HepG2 (cell line): ENCODE data around the gene SMCO1. TPM values are rescaled to one million over a fixed set of nuclear protein-coding genes. Genes with fewer than 3 reads are reported as not detected.

Experiments used
- FIP1L1 ChIP-seq: fragments of 200-400 bp; formaldehyde crosslinking; IDR thresholded peaks from 2 replicates; pipeline ENCODE4 v1.6.1; 2018; ENCODE audit warnings: low read depth, mild to moderate bottlenecking, low read length, moderate library complexity, borderline replicate concordance; ENCODE audit not compliant: insufficient read depth
- GATA4 ChIP-seq: sonication (generic); IDR thresholded peaks from 2 replicates; pipeline ENCODE4 v1.6.1; 2016; ENCODE audit warnings: antibody characterized with exemption, low read depth, borderline replicate concordance
- GTF2F1 ChIP-seq: fragments of 150-350 bp; IDR thresholded peaks from 2 replicates; pipeline ENCODE4 v1.6.1; 2014; ENCODE audit warnings: low read length
- MBNL3 ChIP-seq: fragments of 250-450 bp; sonication (Bioruptor Pico); conservative IDR thresholded peaks from 2 replicates; pipeline ENCODE4 v1.8.0; 2022; ENCODE audit warnings: mild to moderate bottlenecking, inconsistent platforms
- MXI1 ChIP-seq: IDR thresholded peaks from 3 replicates; pipeline ENCODE4 v1.6.1; 2012; ENCODE audit warnings: low read depth, low read length, inconsistent platforms, borderline replicate concordance
- NCOR1 ChIP-seq: fragments of 200-600 bp; sonication (generic); IDR thresholded peaks from 2 replicates; pipeline ENCODE4 v1.7.0; 2017; ENCODE audit warnings: antibody characterized with exemption, low read length, borderline replicate concordance
- NFE2L2 ChIP-seq: fragments of 150-350 bp; IDR thresholded peaks from 2 replicates; pipeline ENCODE4 v1.6.1; 2014; ENCODE audit warnings: low read length
- NKX3-1 ChIP-seq: sonication (generic); formaldehyde crosslinking; IDR thresholded peaks from 2 replicates; pipeline ENCODE4 v1.5.0; 2020; ENCODE audit warnings: missing genetic modification reagents
- RAD21 ChIP-seq: fragments of 450-650 bp; formaldehyde crosslinking; IDR thresholded peaks from 2 replicates; pipeline ENCODE4 v1.5.0; 2020; ENCODE audit warnings: mild to moderate bottlenecking
- RXRA ChIP-seq: sonication (generic); formaldehyde crosslinking; IDR thresholded peaks from 2 replicates; pipeline ENCODE4 v1.5.1; 2020; ENCODE audit warnings: missing genetic modification reagents
- TGIF2 ChIP-seq: IDR thresholded peaks from 2 replicates; pipeline ENCODE4 v1.6.1; 2016; ENCODE audit warnings: control low read depth, missing compliant biosample characterization
- ZNF138 ChIP-seq: sonication (generic); formaldehyde crosslinking; IDR thresholded peaks from 2 replicates; pipeline ENCODE4 v1.5.0; 2020; ENCODE audit warnings: mild to moderate bottlenecking, low read depth, missing genetic modification reagents
- ZNF253 ChIP-seq: sonication (generic); formaldehyde crosslinking; IDR thresholded peaks from 2 replicates; pipeline ENCODE4 v1.8.0; 2022; ENCODE audit warnings: mild to moderate bottlenecking, missing genetic modification reagents, borderline replicate concordance
- ZNF282 ChIP-seq: fragments of 450-650 bp; IDR thresholded peaks from 2 replicates; pipeline ENCODE4 v1.6.1; 2018; ENCODE audit not compliant: partially characterized antibody
- ZNF343 ChIP-seq: sonication (generic); formaldehyde crosslinking; IDR thresholded peaks from 2 replicates; pipeline ENCODE4 v1.4.0; 2020; ENCODE audit warnings: mild to moderate bottlenecking, missing genetic modification reagents
- ZNF746 ChIP-seq: sonication (generic); formaldehyde crosslinking; IDR thresholded peaks from 2 replicates; pipeline ENCODE4 v1.8.0; 2022; ENCODE audit warnings: mild to moderate bottlenecking, missing genetic modification reagents
- ZNF749 ChIP-seq: sonication (generic); formaldehyde crosslinking; IDR thresholded peaks from 2 replicates; pipeline ENCODE4 v1.8.0; 2022; ENCODE audit warnings: mild to moderate bottlenecking, missing genetic modification reagents, moderate library complexity, borderline replicate concordance
- ZNF878 ChIP-seq: sonication (generic); formaldehyde crosslinking; IDR thresholded peaks from 2 replicates; pipeline ENCODE4 v1.8.1; 2023; ENCODE audit warnings: mild to moderate bottlenecking, missing genetic modification reagents, moderate library complexity
- ZSCAN12 ChIP-seq: sonication (generic); formaldehyde crosslinking; IDR thresholded peaks from 2 replicates; pipeline ENCODE4 v1.9.0; 2021; ENCODE audit warnings: mild to moderate bottlenecking, missing genetic modification reagents
- polyA plus RNA-seq, 8 experiments: library from polyadenylated mRNA; depleted of rRNA in 3 of 8; stranded (reverse) in 7 of 8; unstranded in 1 of 8; fragments of >200 nt; fragmentation: Illumina TruSeq in 4 of 8; extraction: Trizol in 4 of 8; gene quantifications; 2 replicates each; pipeline versions ENCODE4 v1.2.1 to v1.2.3, GENCODE V29; 2011 to 2016; ENCODE audit warnings: low read depth in 4 of 8, missing spikeins in 1 of 8, mixed read lengths in 1 of 8; ENCODE audit not compliant: insufficient read depth in 1 of 8
- total RNA-seq, 5 experiments: library from RNA; depleted of rRNA; stranded (reverse); fragments of >200 nt; fragmentation: Illumina TruSeq; extraction: Trizol; gene quantifications; 2 replicates each; pipeline ENCODE4 v1.2.3, GENCODE V29; 2016; ENCODE audit warnings: low read depth in 1 of 5
- TF ChIP-seq, protein P1 (sequence below): sonication (generic); formaldehyde crosslinking; IDR thresholded peaks from 2 replicates; pipeline ENCODE4 v1.5.1; 2020; ENCODE audit warnings: missing genetic modification reagents, mild to moderate bottlenecking, borderline replicate concordance
- TF ChIP-seq, protein P2 (sequence below): sonication (generic); formaldehyde crosslinking; IDR thresholded peaks from 2 replicates; pipeline ENCODE4 v1.5.1; 2020; ENCODE audit warnings: missing genetic modification reagents, mild to moderate bottlenecking, borderline replicate concordance
- TF ChIP-seq, protein P3 (sequence below): sonication (generic); formaldehyde crosslinking; IDR thresholded peaks from 2 replicates; pipeline ENCODE4 v1.5.1; 2020; ENCODE audit warnings: mild to moderate bottlenecking, moderate library complexity, missing genetic modification reagents
- TF ChIP-seq, protein P4 (sequence below): IDR thresholded peaks from 2 replicates; pipeline ENCODE4 v1.6.1; 2016; ENCODE audit warnings: missing biosample characterization, missing genetic modification reagents, low read depth
- TF ChIP-seq, protein P5 (sequence below): sonication (generic); formaldehyde crosslinking; IDR thresholded peaks from 2 replicates; pipeline ENCODE4 v1.8.0; 2022; ENCODE audit warnings: missing genetic modification reagents, low read depth, mild to moderate bottlenecking, borderline replicate concordance

Gene SMCO1
- total and polyA plus RNA-seq, 2 of the 13 experiments (the other 11 are each of a cell fraction or from before 2014, with no cell fraction given): not detected

GRCh38 chr3:196503196-196504076 lies 11.7 kb downstream of the SMCO1 start, which contains the start of gene RNF168 (continued):
- TF ChIP-seq ZNF282: no peak
- TF ChIP-seq ZNF253 (CRISPR knock-in tag): no peak
- peak; percentile 74; the same call in 1 of the 2 replicates for TF ChIP-seq ZNF749
- no peak for TF ChIP-seq ZNF138 (CRISPR knock-in tag)
- peak; percentile 83; the same call in 1 of the 2 replicates for TF ChIP-seq TGIF2 (CRISPR knock-in tag)
- peak; percentile 45; the same call in 1 of the 2 replicates for TF ChIP-seq GATA4
- no peak for TF ChIP-seq ZNF746
- TF ChIP-seq NKX3-1 (CRISPR knock-in tag): peak; percentile 91; the same call in 1 of the 2 replicates
- TF ChIP-seq, protein P1, sequence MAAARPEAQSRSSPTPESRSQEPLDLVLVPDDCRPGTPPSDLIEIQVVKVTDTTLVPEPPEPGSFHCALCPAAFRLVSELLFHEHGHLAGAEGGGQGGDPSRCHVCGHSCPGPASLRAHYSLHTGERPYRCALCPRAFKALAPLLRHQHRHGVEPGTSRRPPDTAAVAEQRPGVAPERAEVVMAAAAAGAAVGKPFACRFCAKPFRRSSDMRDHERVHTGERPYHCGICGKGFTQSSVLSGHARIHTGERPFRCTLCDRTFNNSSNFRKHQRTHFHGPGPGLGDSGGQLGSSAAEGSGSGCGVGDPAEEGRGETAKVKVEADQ (CRISPR knock-in tag): peak; percentile 90; the same call in 1 of the 2 replicates
- no peak for TF ChIP-seq NFE2L2
- TF ChIP-seq ZNF343: no peak
- TF ChIP-seq RAD21: no peak
- TF ChIP-seq RXRA (CRISPR knock-in tag): peak; percentile 62
- TF ChIP-seq GTF2F1: no peak
- TF ChIP-seq ZNF878 (CRISPR knock-in tag): peak; percentile 66; the same call in 1 of the 2 replicates
- TF ChIP-seq, protein P2, sequence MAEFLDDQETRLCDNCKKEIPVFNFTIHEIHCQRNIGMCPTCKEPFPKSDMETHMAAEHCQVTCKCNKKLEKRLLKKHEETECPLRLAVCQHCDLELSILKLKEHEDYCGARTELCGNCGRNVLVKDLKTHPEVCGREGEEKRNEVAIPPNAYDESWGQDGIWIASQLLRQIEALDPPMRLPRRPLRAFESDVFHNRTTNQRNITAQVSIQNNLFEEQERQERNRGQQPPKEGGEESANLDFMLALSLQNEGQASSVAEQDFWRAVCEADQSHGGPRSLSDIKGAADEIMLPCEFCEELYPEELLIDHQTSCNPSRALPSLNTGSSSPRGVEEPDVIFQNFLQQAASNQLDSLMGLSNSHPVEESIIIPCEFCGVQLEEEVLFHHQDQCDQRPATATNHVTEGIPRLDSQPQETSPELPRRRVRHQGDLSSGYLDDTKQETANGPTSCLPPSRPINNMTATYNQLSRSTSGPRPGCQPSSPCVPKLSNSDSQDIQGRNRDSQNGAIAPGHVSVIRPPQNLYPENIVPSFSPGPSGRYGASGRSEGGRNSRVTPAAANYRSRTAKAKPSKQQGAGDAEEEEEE (CRISPR knock-in tag): no peak
- no peak for TF ChIP-seq FIP1L1
- TF ChIP-seq MBNL3 (CRISPR knock-in tag): no peak
- TF ChIP-seq, protein P3, sequence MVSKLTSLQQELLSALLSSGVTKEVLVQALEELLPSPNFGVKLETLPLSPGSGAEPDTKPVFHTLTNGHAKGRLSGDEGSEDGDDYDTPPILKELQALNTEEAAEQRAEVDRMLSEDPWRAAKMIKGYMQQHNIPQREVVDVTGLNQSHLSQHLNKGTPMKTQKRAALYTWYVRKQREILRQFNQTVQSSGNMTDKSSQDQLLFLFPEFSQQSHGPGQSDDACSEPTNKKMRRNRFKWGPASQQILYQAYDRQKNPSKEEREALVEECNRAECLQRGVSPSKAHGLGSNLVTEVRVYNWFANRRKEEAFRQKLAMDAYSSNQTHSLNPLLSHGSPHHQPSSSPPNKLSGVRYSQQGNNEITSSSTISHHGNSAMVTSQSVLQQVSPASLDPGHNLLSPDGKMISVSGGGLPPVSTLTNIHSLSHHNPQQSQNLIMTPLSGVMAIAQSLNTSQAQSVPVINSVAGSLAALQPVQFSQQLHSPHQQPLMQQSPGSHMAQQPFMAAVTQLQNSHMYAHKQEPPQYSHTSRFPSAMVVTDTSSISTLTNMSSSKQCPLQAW: peak; percentile 84
- TF ChIP-seq, protein P4, sequence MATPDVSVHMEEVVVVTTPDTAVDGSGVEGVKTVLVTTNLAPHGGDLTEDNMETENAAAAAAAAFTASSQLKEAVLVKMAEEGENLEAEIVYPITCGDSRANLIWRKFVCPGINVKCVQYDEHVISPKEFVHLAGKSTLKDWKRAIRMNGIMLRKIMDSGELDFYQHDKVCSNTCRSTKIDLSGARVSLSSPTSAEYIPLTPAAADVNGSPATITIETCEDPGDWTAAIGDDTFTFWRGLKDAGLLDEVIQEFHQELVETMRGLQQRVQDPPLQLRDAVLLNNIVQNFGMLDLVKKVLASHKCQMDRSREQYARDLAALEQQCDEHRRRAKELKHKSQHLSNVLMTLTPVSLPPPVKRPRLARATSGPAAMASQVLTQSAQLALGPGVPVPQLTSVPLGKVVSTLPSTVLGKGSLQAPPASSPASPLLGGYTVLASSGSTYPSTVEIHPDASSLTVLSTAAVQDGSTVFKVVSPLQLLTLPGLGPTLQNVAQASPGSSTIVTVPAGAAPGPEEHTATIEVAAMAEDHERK (CRISPR knock-in tag): peak; percentile 59
- peak; percentile 70; the same call in 1 of the 3 replicates for TF ChIP-seq MXI1
- TF ChIP-seq ZSCAN12: no peak
- no peak for TF ChIP-seq NCOR1
- TF ChIP-seq, protein P5, sequence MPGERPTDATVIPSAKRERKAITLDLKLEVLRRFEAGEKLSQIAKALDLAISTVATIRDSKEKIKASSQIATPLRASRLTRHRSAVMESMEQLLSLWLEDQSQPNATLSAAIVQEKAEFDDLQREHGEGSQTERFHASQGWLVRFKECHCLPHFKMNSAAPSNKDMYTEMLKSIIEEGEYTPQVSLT: no peak
